HG02885 (cell line): ENCODE results near the gene ELOVL5.
"Not testable (repeated sequence)": the region's sequence is repeated elsewhere in the genome, so short reads cannot be mapped to it uniquely, and the experiment has no call there.

Experiments used
- ATAC-seq: cut with Tn5 transposase; IDR thresholded peaks from one replicate; pipeline ENCODE4 v1.9.1; 2021; ENCODE audit warnings: mild to moderate bottlenecking; ENCODE audit not compliant: unreplicated experiment, poor library complexity

ELOVL5 gene

GRCh38 chr6:53348371-53349208, at the start of gene ELOVL5:
Gene ELOVL5, minus strand, starts transcription at chr6:53348950. Its CDS starts 53,251 bp downstream, at chr6:53295699.
- peak; percentile 82 for ATAC-seq

GRCh38 chr6:53397283-53397682, 48.5 kb upstream of the ELOVL5 start:
- no peak for ATAC-seq

DNA sequence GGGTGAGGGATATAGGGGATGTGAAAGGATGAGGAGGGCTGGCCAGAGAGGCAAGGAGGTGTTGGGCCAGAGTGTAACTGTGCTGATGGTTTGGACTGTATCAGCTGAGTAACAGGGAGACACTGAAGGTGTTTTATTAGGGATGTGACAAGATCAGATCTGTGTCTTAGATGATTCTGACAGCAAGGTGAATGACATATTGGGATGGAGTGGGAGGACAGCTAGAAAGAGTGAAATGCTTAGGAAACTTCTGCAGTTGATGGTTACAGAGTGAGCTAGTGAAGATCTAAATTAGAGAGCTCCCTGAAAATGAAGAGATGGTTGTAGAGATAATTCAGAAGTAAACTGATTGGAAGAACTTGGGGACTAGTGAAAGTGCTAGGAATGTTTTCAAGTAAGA, 47.2 kb upstream of the ELOVL5 start:
- no peak for ATAC-seq

GRCh38 chr6:53394704-53395103, 46.0 kb upstream of the ELOVL5 start:
- no peak for ATAC-seq

- ATAC-seq: no peak
These were observed 42.4 kb upstream of the ELOVL5 start for GRCh38 chr6:53391170-53391569.

GRCh38 chr6:53390010-53390409, 41.3 kb upstream of the ELOVL5 start:
- ATAC-seq: no peak

GRCh38 chr6:53388615-53389014, 39.9 kb upstream of the ELOVL5 start:
- ATAC-seq: not testable (repeated sequence)

GRCh38 chr6:53382421-53382820, 33.7 kb upstream of the ELOVL5 start:
- ATAC-seq: no peak

GRCh38 chr6:53378208-53378607, 29.5 kb upstream of the ELOVL5 start:
- ATAC-seq: no peak

DNA sequence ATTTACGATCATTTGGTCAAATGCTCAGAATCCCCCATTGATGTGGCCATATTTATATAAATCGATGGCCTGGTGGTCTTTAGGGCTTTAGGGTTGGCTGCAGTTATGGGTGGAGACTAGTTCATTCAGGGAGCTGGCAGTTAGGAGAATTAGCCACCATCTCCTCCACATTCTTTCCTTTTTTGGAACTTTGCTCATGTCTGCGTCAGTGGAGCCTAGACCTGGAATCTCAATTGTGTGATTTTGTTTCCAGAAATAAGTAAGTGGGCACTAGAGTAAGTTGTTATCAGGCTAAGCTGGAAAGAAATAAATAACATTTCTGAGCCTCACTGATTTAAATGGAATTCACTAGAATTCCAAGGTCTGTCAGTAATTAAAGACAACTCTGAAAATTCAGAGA, 29.0 kb upstream of the ELOVL5 start:
- ATAC-seq: no peak

- ATAC-seq: no peak
These were observed 28.5 kb upstream of the ELOVL5 start for GRCh38 chr6:53377289-53377688.

GRCh38 chr6:53376661-53377226, 28.0 kb upstream of the ELOVL5 start:
- no peak for ATAC-seq

- ATAC-seq: no peak
These were observed 27.1 kb upstream of the ELOVL5 start for GRCh38 chr6:53375847-53376246.

- no peak for ATAC-seq
These were observed 24.9 kb upstream of the ELOVL5 start for GRCh38 chr6:53373638-53374037.

- no peak for ATAC-seq
These were observed 21.2 kb upstream of the ELOVL5 start for GRCh38 chr6:53369876-53370515.

DNA sequence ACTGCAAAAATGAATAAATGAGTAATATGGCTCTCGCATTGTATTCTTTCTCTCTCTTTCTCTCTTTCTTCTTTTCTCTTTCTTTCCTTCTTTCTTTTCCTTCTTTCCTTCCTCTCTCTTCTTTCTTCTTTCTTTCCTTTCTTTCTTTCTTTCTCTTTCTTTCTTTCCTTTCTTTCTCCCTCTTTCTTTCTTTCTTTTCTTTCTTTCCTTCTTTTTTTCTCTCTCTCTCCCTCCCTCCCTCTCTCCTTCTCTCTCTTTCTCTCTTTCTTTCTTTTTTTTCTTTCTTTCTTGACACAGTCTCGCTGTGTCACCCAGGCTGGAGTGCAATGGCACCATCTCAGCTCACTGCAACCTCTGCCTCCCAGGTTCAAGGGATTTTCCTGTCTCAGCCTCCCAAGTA, 20.3 kb upstream of the ELOVL5 start:
- ATAC-seq: no peak

GRCh38 chr6:53366128-53366641, 17.4 kb upstream of the ELOVL5 start:
- no peak for ATAC-seq

DNA sequence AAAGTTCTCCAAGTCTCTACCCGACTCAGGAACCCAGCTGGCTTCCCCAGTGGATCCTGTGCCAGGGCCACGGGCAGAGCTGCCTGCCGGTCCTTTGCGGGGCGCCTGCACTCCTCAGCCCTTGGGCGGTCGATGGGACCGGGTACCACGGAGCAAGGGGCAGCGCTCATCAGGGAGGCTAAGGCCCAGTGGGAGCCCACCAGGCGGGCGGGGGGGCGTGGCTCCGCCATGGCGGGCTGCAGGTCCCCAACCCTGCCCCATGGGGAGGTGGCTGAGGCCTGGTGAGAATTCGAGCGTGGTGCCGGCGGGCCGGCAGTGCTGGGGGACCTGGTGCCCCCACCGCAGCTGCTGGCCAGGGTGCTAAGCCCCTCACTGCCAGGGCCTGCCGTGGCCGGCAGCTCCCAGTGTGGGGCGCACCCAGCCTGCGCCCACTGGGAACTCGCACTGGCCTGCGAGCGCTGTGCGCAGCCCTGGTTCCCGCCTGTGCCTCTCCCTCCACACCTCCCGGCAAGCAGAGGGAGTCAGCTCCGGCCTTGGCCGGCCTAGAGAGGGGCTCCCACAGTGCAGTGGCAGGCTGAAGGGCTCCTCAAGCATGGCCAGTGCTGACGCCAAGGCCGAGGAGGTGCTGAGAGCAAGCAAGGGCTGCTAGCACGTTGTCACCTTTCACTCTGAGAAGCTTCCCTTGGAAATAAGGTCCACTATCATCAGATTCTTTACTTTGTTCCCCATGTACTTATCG, 14.8 kb upstream of the ELOVL5 start:
- ATAC-seq: no peak

DNA sequence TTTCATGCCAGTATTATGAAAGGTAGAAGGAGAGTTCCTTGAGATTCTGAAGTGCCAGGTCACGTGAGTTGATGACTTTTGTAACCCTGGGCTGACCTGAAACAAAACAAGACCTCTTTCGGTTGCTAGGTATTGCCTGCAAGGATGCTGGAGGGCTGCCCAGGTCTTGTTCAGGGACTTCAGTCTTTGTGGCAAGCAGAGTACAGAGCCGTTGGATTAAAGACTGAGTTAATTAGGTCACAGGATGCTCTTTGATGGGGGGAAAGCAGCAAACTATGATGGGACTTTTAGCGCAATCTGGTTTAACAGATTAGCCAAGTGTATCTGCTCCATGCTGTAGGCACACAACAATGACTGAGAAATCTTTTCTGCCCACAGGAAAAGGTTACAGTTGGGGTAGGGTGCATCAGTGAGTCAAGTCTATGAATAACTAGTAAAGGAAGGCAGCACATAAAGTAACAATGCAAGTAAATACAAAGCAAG, 12.8 kb upstream of the ELOVL5 start:
- ATAC-seq: no peak

DNA sequence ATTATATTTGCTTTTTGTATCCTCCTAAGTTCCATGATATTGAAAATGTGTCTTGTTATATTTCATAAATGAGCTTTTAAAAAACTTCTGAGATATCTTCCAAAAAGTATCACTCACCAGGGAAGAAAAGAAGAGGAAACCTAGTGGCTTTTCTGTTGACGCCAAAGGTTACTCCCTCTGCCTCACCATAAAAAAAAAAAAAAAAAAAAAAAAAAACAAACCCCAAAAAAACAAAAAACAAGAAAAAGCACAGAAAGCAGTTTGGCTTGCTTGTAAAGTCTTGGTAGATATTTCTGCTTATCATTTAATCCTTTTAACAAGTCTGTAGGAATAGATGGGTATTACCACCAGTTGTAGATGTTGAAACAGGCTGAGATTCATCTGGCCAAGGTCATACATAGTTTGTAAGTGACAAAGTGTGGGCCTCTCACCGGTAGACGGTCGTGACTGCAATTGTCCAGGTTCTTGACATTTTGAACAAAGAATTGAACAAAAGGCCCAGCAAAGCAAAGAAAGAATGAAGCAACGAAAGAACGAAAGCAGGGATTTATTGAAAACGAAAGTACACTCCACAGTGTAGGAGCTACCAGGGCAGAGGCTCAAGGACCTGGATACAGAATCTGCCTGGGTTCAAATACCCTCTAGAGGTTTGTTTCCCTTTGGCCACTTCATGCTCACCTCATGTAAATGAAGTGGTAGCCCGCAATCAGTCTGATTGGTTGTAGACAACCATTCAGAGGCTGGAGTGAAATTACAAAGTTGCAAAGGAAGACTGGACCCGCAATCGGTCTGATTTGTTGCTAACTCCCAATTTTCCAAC, 11.6 kb upstream of the ELOVL5 start:
- ATAC-seq: no peak
